Activated T-cell treated with anti-CD3 and anti-CD28 coated beads, Interleukin-2, amount 50 U/mL, for 72 hours (primary cell): ENCODE data around the gene PMFBP1. TPM values are rescaled to one million over a fixed set of nuclear protein-coding genes. Genes with fewer than 3 reads are reported as not detected.

Experiments used
- ATAC-seq, 2 donors: fragments of 150-1000 bp; cut with Tn5 transposase; replicated peaks in 1 of 2; 2 replicates each; pipeline ENCODE4 v1.10.0; 2021; ENCODE audit warnings: moderate library complexity in 2 of 2, mild to moderate bottlenecking in 1 of 2
- DNase-seq, 2 donors: peaks; one replicate each; pipeline ENCODE4 v3.0.0; 2021 to 2022; ENCODE audit warnings: mixed read lengths in 1 of 2
- H3K27ac Mint-ChIP-seq: one replicate; pipeline ENCODE4 v1.8.0; 2022; ENCODE audit warnings: mild to moderate bottlenecking, moderate library complexity, mixed read lengths
- H3K27me3 Mint-ChIP-seq: one replicate; pipeline ENCODE4 v1.8.0; 2022; ENCODE audit warnings: low read depth, mixed read lengths
- H3K36me3 Mint-ChIP-seq, 2 donors: one replicate each; pipeline ENCODE4 v1.8.0; 2022; ENCODE audit warnings: mixed read lengths in 2 of 2, mild to moderate bottlenecking in 1 of 2; ENCODE audit not compliant: insufficient read depth in 2 of 2
- H3K4me1 Mint-ChIP-seq: one replicate; pipeline ENCODE4 v1.8.0; 2022; ENCODE audit warnings: low read depth, mixed read lengths
- H3K4me3 Mint-ChIP-seq, 2 donors: one replicate each; pipeline ENCODE4 v1.8.0; 2022; ENCODE audit warnings: mild to moderate bottlenecking in 2 of 2, mixed read lengths in 2 of 2, moderate library complexity in 2 of 2
- H3K9me3 Mint-ChIP-seq, 2 donors: one replicate each; pipeline ENCODE4 v1.8.0; 2022; ENCODE audit warnings: mixed read lengths in 2 of 2
- total RNA-seq, 2 donors: library from RNA; stranded (reverse); gene quantifications; one replicate each; pipeline ENCODE4 v1.2.3, GENCODE V29; 2022

PMFBP1 gene
- total RNA-seq, 2 donors from 2014 or later = 1.8 to 2.6 TPM

DNA sequence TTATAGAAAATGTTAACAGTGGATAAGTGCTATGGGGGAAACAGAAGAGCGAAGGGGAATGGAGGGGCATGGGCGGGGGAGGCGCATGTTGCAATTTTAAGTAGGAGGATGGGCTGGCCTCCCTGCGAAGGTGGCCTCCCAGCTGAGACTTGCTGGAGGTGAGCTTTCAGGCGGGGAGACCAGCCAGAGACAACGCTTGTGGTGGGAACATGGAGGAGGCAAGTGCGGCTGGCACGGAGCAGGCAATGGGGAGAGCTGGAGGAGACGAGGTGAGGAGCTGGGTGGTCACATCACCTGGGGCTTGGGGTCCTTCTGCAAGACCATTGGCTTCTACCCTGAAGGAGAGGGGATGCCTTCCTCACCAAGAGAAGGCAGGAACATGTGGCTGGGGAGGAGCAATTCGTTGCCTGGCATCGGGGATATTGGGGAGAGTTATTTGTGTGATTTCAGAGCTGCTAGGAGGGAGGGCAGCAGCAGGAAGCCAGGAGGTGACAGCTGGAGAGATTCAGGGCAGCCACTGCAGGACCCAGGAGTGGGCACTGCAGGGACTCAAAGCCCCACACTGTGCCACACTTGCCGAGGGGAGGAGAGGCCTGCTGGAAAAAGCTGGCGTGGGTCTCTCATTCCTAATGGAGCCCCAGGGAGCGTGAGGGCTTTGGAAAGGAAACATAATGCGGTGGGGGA lies 34.4 kb downstream of the PMFBP1 start:
- no peak overlapping the region for H3K4me3 Mint-ChIP-seq
- no peak overlapping the region for H3K27ac Mint-ChIP-seq
- ATAC-seq = no peak
- no peaks in the 10 kb centered on the region for H3K9me3 Mint-ChIP-seq
- no peaks in the 10 kb centered on the region for H3K36me3 Mint-ChIP-seq
- H3K4me1 Mint-ChIP-seq = no peaks in the 10 kb centered on the region
- no peak for DNase-seq
- no peaks in the 10 kb centered on the region for H3K27me3 Mint-ChIP-seq

GRCh38 chr16:72134507-72134906 lies 37.4 kb downstream of the PMFBP1 start:
- ATAC-seq (no peak), DNase-seq (no peak)
- Mint-ChIP-seq H3K36me3 (no peaks in the 10 kb centered on the region), H3K27ac (no peak overlapping the region), H3K9me3 (no peaks in the 10 kb centered on the region), H3K4me3 (no peak overlapping the region), H3K4me1 (no peaks in the 10 kb centered on the region), H3K27me3 (no peaks in the 10 kb centered on the region)

DNA sequence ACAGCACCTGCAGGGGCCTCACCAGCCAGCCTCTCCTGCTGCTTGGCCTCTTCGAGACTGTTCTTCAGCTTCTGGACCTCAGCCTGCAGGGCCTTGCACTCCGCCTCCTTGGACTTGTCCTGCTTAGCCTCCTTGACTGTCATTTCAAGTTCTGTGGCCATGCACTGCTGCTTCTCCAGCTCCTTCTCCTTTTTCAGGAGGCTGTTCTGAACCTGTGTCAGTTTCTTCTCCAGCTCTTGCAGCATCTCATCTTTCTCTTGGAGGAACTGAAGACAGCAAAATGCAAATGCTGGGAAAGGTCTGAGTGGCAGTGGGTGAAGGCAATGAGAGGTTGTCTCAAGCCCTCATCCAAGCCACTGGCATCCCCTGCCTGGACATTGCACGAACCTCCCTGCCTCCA lies 39.2 kb downstream of the PMFBP1 start:
- Mint-ChIP-seq H3K9me3 (no peaks in the 10 kb centered on the region), H3K4me3 (no peak overlapping the region), H3K36me3 (no peaks in the 10 kb centered on the region), H3K27ac (no peak overlapping the region), H3K27me3 (no peaks in the 10 kb centered on the region), H3K4me1 (no peaks in the 10 kb centered on the region)
- no peak for DNase-seq
- no peak for ATAC-seq

GRCh38 chr16:72131036-72131435 lies 40.9 kb downstream of the PMFBP1 start:
- no peak overlapping the region for H3K27ac Mint-ChIP-seq
- no peaks in the 10 kb centered on the region for H3K9me3 Mint-ChIP-seq

DNA sequence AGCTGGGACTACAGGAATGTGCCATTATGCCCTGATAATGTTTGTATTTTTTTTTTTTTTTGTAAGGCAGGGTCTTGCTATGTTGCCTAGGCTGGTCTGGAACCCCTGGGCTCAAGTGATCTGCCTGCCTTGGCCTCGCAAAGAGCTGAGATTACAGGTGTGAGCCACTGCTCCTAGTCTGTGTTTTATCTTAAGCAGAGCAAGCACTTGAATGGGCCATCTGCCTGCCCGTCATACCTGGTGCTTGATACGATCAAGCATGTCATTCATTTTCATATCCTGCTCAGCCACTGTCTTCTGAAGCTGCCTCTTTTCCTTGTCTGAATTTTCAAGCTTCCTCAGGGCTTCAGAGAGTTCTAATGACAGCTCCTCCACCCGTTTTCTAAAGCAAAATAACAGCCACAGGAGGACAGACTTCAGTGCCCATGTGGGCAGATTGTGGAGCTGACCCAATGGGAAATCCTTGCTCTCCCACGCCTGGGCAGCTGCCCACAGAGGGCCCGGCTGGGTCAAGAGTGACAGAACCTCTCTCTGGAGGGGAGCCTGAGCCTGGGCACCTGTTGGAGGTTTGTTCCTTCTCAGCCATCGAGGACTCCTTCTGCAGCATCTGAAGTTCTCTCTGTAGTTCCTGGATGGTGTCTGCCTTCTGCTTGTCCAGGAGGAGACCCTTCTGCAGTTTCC lies 41.8 kb downstream of the PMFBP1 start:
- Mint-ChIP-seq H3K36me3 (no peaks in the 10 kb centered on the region), H3K4me1 (no peaks in the 10 kb centered on the region)

More at GRCh38 chr16:72131036-72131435, 40.9 kb downstream of the PMFBP1 start:
- DNase-seq (no peak), ATAC-seq (no peak)
- H3K4me3 Mint-ChIP-seq = no peak overlapping the region
- H3K4me1 Mint-ChIP-seq = no peaks in the 10 kb centered on the region
- H3K36me3 Mint-ChIP-seq = no peaks in the 10 kb centered on the region
- no peaks in the 10 kb centered on the region for H3K27me3 Mint-ChIP-seq

GRCh38 chr16:72128701-72129100 lies 43.3 kb downstream of the PMFBP1 start:
- Mint-ChIP-seq H3K27ac (no peak overlapping the region), H3K36me3 (no peaks in the 10 kb centered on the region), H3K9me3 (no peaks in the 10 kb centered on the region), H3K4me3 (no peak overlapping the region), H3K4me1 (no peaks in the 10 kb centered on the region), H3K27me3 (no peaks in the 10 kb centered on the region)
- DNase-seq = no peak
- no peak for ATAC-seq

More for the DNA sequence above, 41.8 kb downstream of the PMFBP1 start:
- Mint-ChIP-seq H3K4me3 (no peak overlapping the region), H3K9me3 (no peaks in the 10 kb centered on the region), H3K27ac (no peak overlapping the region), H3K27me3 (no peaks in the 10 kb centered on the region)
- ATAC-seq = no peak
- DNase-seq = no peak

DNA sequence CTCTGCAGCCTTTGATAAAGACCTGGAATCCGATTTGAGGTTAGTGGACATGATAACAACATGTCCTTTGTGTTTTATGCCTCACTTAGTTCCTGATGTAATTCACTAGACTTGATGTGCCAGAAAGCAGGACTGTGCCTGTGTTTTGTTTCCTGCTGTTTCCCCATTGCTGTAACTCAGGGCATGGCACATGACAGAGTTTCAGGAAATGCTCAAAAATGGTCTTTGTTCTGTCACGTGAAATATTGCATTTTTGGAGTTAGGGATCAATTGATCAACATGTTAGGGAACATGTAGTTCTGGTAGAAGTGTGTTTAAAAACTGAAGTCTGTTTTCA lies 45.6 kb downstream of the PMFBP1 start:
- ATAC-seq (no peak), DNase-seq (no peak)
- Mint-ChIP-seq H3K27me3 (no peaks in the 10 kb centered on the region), H3K27ac (no peak overlapping the region), H3K9me3 (no peaks in the 10 kb centered on the region), H3K4me3 (no peak overlapping the region), H3K4me1 (no peaks in the 10 kb centered on the region), H3K36me3 (no peaks in the 10 kb centered on the region)

- no peaks in the 10 kb centered on the region for H3K36me3 Mint-ChIP-seq
- H3K4me1 Mint-ChIP-seq = no peaks in the 10 kb centered on the region
- H3K9me3 Mint-ChIP-seq = no peaks in the 10 kb centered on the region
- no peak overlapping the region for H3K27ac Mint-ChIP-seq
- no peak for ATAC-seq
- no peak overlapping the region for H3K4me3 Mint-ChIP-seq
- H3K27me3 Mint-ChIP-seq = no peaks in the 10 kb centered on the region
- no peak for DNase-seq
These were observed 46.1 kb downstream of the PMFBP1 start for GRCh38 chr16:72125635-72126428.

- H3K27me3 Mint-ChIP-seq = no peaks in the 10 kb centered on the region
- H3K36me3 Mint-ChIP-seq = no peaks in the 10 kb centered on the region
- H3K4me3 Mint-ChIP-seq = no peak overlapping the region
- no peaks in the 10 kb centered on the region for H3K4me1 Mint-ChIP-seq
- peak; percentile 33 to 57 for ATAC-seq
- H3K27ac Mint-ChIP-seq = no peak overlapping the region
- no peaks in the 10 kb centered on the region for H3K9me3 Mint-ChIP-seq
- DNase-seq = peak; percentile 55 to 64
These were observed 47.0 kb downstream of the PMFBP1 start for GRCh38 chr16:72124761-72125634.

DNA sequence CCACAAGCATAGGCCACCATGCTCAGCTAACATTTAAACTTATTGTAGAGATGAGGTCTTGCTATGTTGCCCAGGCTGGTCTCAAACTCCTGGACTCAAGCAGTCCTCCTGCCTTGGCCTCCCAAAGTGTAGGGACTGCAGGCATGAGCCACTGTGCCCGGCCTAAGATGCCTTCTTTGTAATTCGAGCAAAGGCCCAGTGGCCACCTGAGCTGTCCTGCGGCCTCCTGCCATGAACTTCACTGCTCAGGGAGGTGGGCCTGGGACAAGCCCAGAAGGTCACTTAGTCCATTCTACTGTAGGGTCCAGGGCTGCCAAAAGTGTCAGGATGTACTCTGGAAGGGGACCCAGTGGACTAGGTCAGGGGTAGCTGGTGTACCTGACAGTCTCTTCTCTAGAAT lies 47.8 kb downstream of the PMFBP1 start:
- Mint-ChIP-seq H3K36me3 (no peaks in the 10 kb centered on the region), H3K27ac (no peak overlapping the region), H3K9me3 (no peaks in the 10 kb centered on the region), H3K4me1 (no peaks in the 10 kb centered on the region), H3K27me3 (no peaks in the 10 kb centered on the region), H3K4me3 (no peak overlapping the region)
- no peak for DNase-seq
- ATAC-seq = no peak

GRCh38 chr16:72123426-72123825 lies 48.5 kb downstream of the PMFBP1 start:
- Mint-ChIP-seq H3K9me3 (no peaks in the 10 kb centered on the region), H3K27ac (no peak overlapping the region), H3K27me3 (no peaks in the 10 kb centered on the region), H3K4me1 (no peaks in the 10 kb centered on the region), H3K4me3 (no peak overlapping the region), H3K36me3 (no peaks in the 10 kb centered on the region)
- DNase-seq (no peak), ATAC-seq (no peak)

GRCh38 chr16:72122916-72123315 lies 49.0 kb downstream of the PMFBP1 start:
- Mint-ChIP-seq H3K27ac (no peak overlapping the region), H3K36me3 (no peaks in the 10 kb centered on the region), H3K27me3 (no peaks in the 10 kb centered on the region), H3K9me3 (no peaks in the 10 kb centered on the region), H3K4me3 (no peak overlapping the region), H3K4me1 (no peaks in the 10 kb centered on the region)
- ATAC-seq = no peak
- no peak for DNase-seq

- Mint-ChIP-seq H3K4me1 (no peaks in the 10 kb centered on the region), H3K27me3 (no peaks in the 10 kb centered on the region), H3K36me3 (no peaks in the 10 kb centered on the region), H3K9me3 (no peaks in the 10 kb centered on the region), H3K4me3 (no peak overlapping the region), H3K27ac (no peak overlapping the region)
- no peak for ATAC-seq
- no peak for DNase-seq
These were observed 49.6 kb downstream of the PMFBP1 start for GRCh38 chr16:72122308-72122707.
